Lower leg skin (tissue), 3 donors: Measurements from ENCODE around the gene PTOV1.

Experiments
- CTCF ChIP-seq, 3 donors: fragments of 450-650 bp; IDR thresholded peaks; one replicate each; pipeline ENCODE4 v1.5.1; 2016; ENCODE audit warnings: antibody characterized with exemption in 3 of 3, mild to moderate bottlenecking in 3 of 3, moderate library complexity in 2 of 3
- POLR2A ChIP-seq, 2 donors: fragments of 450-650 bp; IDR thresholded peaks; one replicate each; pipeline ENCODE4 v1.6.1; 2016 to 2017; ENCODE audit warnings: antibody characterized with exemption in 2 of 2, mild to moderate bottlenecking in 1 of 2, moderate library complexity in 1 of 2

GRCh38 chr19:49879243-49879963 lies 28.4 kb downstream of the PTOV1 start:
- TF ChIP-seq CTCF (IDR thresholded peaks at IDR 0.05) (no peak), POLR2A (IDR thresholded peaks at IDR 0.05) (no peak)
